Kidney (tissue), 14 donors: Measurements from ENCODE around the gene NUBP2. TPM values are rescaled to one million over a fixed set of nuclear protein-coding genes. Genes with fewer than 3 reads are reported as not detected.

Experiments used
- DNase-seq, 5 donors: peaks; one replicate each; pipeline ENCODE4 v3.0.0-alpha.2; 2013 to 2020
- FAIRE-seq: peaks from 2 replicates; lab custom pipeline; 2012; peaks lifted over from hg19 to GRCh38; lab: Jason Lieb, UNC
- H3K27ac ChIP-seq, 2 donors: one replicate each; pipeline ENCODE4 v1.7.0; 2013; ENCODE audit warnings: low read depth in 2 of 2, low read length in 2 of 2, inconsistent platforms in 1 of 2
- H3K27me3 ChIP-seq: one replicate; pipeline ENCODE4 v1.7.1; 2013; ENCODE audit warnings: low read length, inconsistent platforms; ENCODE audit not compliant: control insufficient read depth, insufficient read depth
- H3K36me3 ChIP-seq, 3 donors: one replicate each; pipeline versions ENCODE4 v1.7.0 to v1.7.1; 2013; ENCODE audit warnings: low read length in 3 of 3, control low read depth in 1 of 3, inconsistent platforms in 1 of 3; ENCODE audit not compliant: insufficient read depth in 3 of 3, control insufficient read depth in 2 of 3
- H3K4me1 ChIP-seq, 3 donors: one replicate each; pipeline versions ENCODE4 v1.7.0 to v1.7.1; 2013; ENCODE audit warnings: low read length in 3 of 3, inconsistent platforms in 1 of 3, low read depth in 1 of 3; ENCODE audit not compliant: control insufficient read depth in 2 of 3, insufficient read depth in 2 of 3
- H3K4me3 ChIP-seq, 3 donors: one replicate each; pipeline versions ENCODE4 v1.7.0 to v1.8.1; 2013; ENCODE audit warnings: low read length in 3 of 3, control low read depth in 1 of 3, inconsistent platforms in 1 of 3
- H3K9ac ChIP-seq, 3 donors: one replicate each; pipeline versions ENCODE4 v1.7.0 to v1.7.1; 2013; ENCODE audit warnings: low read length in 3 of 3, control low read depth in 1 of 3, inconsistent platforms in 1 of 3
- H3K9me3 ChIP-seq, 3 donors: one replicate each; pipeline versions ENCODE4 v1.7.0 to v1.7.1; 2013; ENCODE audit warnings: low read length in 3 of 3, control low read depth in 1 of 3, inconsistent platforms in 1 of 3; ENCODE audit not compliant: control insufficient read depth in 2 of 3, insufficient read depth in 1 of 3
- intact Hi-C: fragments of 100-400 bp; cut with DNase I; formaldehyde crosslinking; loops from one replicate; pipeline ENCODE4 v1.11.1; 2022
- polyA plus RNA-seq: library from polyadenylated mRNA; stranded (reverse); fragments of 350-450 nt; fragmentation: Illumina TruSeq; extraction: RNeasy Lipid Tissue Mini Kit (QIAGEN cat#74804); gene quantifications from one replicate; pipeline ENCODE4 v1.2.3, GENCODE V29; 2014; ENCODE audit warnings: low read depth, low replicate concordance; ENCODE audit not compliant: insufficient read depth
- total RNA-seq: library from RNA; stranded (reverse); fragmentation: NEBNext Ultra II Directional; extraction: Animal tissue kit (Norgen Biotek cat#: 25700); gene quantifications from one replicate; pipeline ENCODE4 v1.2.1, GENCODE V29; 2021
- TF ChIP-seq, protein P1 (sequence below): IDR thresholded peaks from 3 replicates; pipeline ENCODE4 v1.5.1; 2012; ENCODE audit warnings: mild to moderate bottlenecking, moderate library complexity, borderline replicate concordance; ENCODE audit not compliant: insufficient read depth; ENCODE audit errors: extremely low read depth
- donor health status: control.
- donor health status: control.
- donor health status: control.
- donor health status: control.
- donor health status: control.
- donor health status: DM: yes; HTN: yes; CAD: no.
- donor health status: Normal renal cell carcinoma (clear cell type).

Gene NUBP2
- total and polyA plus RNA-seq, 2 donors from 2014 or later, result 42.8 to 71.1 TPM

DNA sequence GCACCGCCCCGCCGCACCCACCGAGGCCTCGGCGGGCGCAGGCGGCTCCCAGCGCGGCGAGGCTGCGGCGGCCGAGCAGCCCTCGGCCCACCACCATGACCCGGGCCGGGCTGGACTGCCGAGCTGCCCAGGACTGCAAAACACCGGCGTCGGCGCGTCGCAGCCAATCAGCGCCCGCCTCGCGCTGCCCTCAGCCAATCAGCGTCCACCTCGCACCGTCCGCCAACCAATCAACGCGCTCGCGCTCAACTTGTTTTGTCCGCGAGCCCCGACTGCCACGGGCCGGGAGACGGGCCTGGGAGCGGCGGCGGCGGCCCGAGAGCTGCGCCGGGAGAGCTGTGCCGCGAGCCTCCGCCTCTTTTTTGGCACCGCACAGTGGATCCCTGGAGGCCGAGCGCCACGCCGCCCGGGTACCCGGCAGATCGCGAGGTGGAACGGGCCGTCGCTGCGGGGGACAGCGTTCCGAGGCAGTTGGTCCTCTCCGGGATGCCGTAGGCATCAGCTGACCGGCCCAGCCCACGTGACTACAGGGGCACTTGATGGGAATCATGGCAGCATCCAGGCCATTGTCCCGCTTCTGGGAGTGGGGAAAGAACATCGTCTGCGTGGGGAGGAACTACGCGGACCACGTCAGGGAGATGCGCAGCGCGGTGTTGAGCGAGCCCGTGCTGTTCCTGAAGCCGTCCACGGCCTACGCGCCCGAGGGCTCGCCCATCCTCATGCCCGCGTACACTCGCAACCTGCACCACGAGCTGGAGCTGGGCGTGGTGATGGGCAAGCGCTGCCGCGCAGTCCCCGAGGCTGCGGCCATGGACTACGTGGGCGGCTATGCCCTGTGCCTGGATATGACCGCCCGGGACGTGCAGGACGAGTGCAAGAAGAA lies 44.2 kb downstream of the NUBP2 start, which contains the start of the genes FAHD1 and HAGH:
Gene FAHD1, plus strand, starts transcription at position 516 of the 883 bp plus-strand sequence. Its CDS starts 33 bp downstream, at position 549.
Gene HAGH, minus strand, starts transcription at position 135 of the 883 bp plus-strand sequence. Its CDS starts 38 bp downstream, at position 97.
- peaks cover 0 to 10% (median 6%) of the 10 kb centered on the region in 3 donors for H3K36me3 ChIP-seq
- TF ChIP-seq, protein P1, sequence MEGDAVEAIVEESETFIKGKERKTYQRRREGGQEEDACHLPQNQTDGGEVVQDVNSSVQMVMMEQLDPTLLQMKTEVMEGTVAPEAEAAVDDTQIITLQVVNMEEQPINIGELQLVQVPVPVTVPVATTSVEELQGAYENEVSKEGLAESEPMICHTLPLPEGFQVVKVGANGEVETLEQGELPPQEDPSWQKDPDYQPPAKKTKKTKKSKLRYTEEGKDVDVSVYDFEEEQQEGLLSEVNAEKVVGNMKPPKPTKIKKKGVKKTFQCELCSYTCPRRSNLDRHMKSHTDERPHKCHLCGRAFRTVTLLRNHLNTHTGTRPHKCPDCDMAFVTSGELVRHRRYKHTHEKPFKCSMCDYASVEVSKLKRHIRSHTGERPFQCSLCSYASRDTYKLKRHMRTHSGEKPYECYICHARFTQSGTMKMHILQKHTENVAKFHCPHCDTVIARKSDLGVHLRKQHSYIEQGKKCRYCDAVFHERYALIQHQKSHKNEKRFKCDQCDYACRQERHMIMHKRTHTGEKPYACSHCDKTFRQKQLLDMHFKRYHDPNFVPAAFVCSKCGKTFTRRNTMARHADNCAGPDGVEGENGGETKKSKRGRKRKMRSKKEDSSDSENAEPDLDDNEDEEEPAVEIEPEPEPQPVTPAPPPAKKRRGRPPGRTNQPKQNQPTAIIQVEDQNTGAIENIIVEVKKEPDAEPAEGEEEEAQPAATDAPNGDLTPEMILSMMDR, result no peak
- H3K9ac ChIP-seq, result peak within 1 kb of the TSS; percentile 56 to 97 (median 93)
- H3K4me1 ChIP-seq, result peaks cover 0 to 19% (median 3%) of the 10 kb centered on the region in 3 donors
- FAIRE-seq (no peak), DNase-seq (peak; percentile 96 to 98 (median 97))
- H3K27me3 ChIP-seq, result no peaks in the 10 kb centered on the region
- H3K9me3 ChIP-seq, result no peaks in the 10 kb centered on the region
- intact Hi-C loops, result no loop called here
- H3K4me3 ChIP-seq, result peak within 1 kb of the TSS; percentile 88 to 100 (median 94)
- peak within 1 kb of the TSS; percentile 84 to 91 for H3K27ac ChIP-seq

DNA sequence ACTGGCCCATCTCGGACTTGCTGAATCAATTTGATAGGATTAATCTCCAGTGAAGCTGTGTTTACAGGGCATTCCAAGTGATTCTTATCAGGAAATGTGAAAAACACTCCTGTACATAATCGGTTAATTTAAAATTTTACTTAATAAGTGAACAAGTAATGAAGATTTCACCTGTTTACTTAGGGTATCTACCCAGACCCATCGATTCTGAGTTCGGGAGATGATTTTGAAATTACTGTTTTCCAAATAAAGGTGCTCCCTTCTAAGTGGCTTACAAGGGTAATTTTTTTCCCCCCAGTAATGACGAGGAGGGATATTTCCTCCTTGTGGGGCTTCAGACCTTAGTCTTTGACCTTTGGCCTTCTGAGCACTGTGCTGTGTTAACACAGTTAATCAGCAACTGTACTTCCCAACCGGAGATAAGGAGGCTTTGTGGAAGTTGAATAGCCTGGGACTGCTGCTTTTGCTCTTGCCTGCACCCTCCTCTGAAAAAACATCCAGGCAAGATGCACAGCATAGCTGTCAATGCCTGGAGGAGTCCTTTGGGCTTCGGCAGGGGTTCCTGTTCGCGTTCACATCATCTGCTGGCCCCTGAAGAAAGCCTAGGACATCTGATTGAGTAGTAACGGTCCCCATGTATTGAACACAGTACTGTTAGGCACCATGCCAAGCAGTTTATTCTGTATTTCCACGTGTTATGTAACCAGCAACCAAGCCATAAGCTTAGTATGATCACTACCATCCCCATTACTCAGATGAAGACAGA lies 46.1 kb downstream of the NUBP2 start:
- no peaks in the 10 kb centered on the region for H3K9me3 ChIP-seq
- TF ChIP-seq, protein P1, result no peak
- no peaks in the 10 kb centered on the region for H3K27me3 ChIP-seq
- H3K27ac ChIP-seq, result peak overlapping the region; percentile 51 to 66
- H3K4me1 ChIP-seq, result peaks cover 0 to 23% (median 3%) of the 10 kb centered on the region in 3 donors
- H3K36me3 ChIP-seq, result peaks cover 0 to 2% (median 0%) of the 10 kb centered on the region in 3 donors
- FAIRE-seq (no peak), DNase-seq (peak in 2 of 5 donors; percentile 29 to 50)
- peak overlapping the region in 2 of 3 donors; percentile 27 to 46 for H3K9ac ChIP-seq
- intact Hi-C loops, result no loop called here
- peak overlapping the region; percentile 36 to 100 (median 75) for H3K4me3 ChIP-seq

DNA sequence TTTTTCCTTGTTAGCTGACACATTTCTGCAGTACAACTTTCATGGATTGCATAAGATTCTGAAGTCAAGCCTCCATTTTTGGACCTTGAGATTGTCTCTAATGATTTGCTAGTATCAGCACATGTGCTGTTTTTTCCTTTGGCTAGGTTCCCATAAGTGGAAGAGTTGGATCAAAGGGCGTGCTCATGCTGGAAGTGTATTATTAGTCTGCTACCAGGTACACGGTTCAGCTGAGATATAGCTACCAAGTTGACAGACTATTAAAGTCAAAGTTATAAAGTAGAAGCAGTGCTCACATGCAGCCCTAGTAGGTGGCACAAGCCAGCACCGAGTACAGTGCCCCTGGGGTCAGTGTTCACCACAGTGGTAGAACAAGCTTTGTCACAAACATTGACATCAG lies 47.5 kb downstream of the NUBP2 start:
- peak overlapping the region in 1 of 2 donors; percentile 65 for H3K27ac ChIP-seq
- H3K36me3 ChIP-seq, result peaks cover 0 to 2% (median 0%) of the 10 kb centered on the region in 3 donors
- no peaks in the 10 kb centered on the region for H3K9me3 ChIP-seq
- no peaks in the 10 kb centered on the region for H3K27me3 ChIP-seq
- H3K4me1 ChIP-seq, result peaks cover 0 to 21% (median 3%) of the 10 kb centered on the region in 3 donors
- peak overlapping the region in 1 of 3 donors; percentile 100 for H3K4me3 ChIP-seq
- intact Hi-C loops, result no loop called here
- DNase-seq, result peak in 2 of 5 donors; percentile 19 to 24
- no peak overlapping the region for H3K9ac ChIP-seq
- no peak for FAIRE-seq
- TF ChIP-seq, protein P1, result no peak
